Right lobe of liver (tissue), 4 donors: ENCODE measurements around the gene CYP39A1.

Source experiments
- POLR2A ChIP-seq: fragments of 450-650 bp; IDR thresholded peaks from one replicate; pipeline ENCODE4 v1.6.1; 2017; ENCODE audit warnings: antibody characterized with exemption, mild to moderate bottlenecking
- TF ChIP-seq, protein P1 (sequence below), 4 donors: fragments of 200-600 bp in 3 of 4; fragments of 450-650 bp in 1 of 4; IDR thresholded peaks; one replicate each; pipeline versions ENCODE4 v1.5.1 to v1.8.0; 2016 to 2022; ENCODE audit warnings: antibody characterized with exemption in 4 of 4, mild to moderate bottlenecking in 2 of 4
- donor health status: DM: no; HTN: no; CAD: no.
- donor health status: DM: no; HTN: no; CAD: no.
- donor health status: DM: no; HTN: yes; CAD: no.

DNA sequence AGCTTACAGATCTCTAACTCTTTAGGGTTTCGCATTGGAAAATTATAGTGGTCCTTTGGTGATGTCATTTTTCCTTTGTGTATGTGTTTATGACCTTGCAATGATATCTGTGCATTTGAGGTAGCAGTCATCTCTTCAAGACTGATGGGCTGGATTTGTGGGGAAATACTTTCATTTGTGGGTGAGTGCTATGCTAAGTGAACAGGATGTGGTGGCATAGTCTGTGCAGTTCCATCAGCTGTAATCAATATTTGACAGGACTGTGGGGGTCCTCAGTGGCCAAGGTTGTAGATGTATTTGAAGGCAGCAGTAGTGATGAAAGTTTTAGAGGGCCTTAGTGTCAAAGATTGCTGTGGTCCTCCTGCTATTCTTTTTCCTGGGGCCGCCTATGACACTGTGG, 79.5 kb downstream of the CYP39A1 start:
- TF ChIP-seq POLR2A: no peak
- TF ChIP-seq, protein P1, sequence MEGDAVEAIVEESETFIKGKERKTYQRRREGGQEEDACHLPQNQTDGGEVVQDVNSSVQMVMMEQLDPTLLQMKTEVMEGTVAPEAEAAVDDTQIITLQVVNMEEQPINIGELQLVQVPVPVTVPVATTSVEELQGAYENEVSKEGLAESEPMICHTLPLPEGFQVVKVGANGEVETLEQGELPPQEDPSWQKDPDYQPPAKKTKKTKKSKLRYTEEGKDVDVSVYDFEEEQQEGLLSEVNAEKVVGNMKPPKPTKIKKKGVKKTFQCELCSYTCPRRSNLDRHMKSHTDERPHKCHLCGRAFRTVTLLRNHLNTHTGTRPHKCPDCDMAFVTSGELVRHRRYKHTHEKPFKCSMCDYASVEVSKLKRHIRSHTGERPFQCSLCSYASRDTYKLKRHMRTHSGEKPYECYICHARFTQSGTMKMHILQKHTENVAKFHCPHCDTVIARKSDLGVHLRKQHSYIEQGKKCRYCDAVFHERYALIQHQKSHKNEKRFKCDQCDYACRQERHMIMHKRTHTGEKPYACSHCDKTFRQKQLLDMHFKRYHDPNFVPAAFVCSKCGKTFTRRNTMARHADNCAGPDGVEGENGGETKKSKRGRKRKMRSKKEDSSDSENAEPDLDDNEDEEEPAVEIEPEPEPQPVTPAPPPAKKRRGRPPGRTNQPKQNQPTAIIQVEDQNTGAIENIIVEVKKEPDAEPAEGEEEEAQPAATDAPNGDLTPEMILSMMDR (IDR thresholded peaks at IDR 0.05): no peak
